ENCODE results near the gene OR5K2.

DNA sequence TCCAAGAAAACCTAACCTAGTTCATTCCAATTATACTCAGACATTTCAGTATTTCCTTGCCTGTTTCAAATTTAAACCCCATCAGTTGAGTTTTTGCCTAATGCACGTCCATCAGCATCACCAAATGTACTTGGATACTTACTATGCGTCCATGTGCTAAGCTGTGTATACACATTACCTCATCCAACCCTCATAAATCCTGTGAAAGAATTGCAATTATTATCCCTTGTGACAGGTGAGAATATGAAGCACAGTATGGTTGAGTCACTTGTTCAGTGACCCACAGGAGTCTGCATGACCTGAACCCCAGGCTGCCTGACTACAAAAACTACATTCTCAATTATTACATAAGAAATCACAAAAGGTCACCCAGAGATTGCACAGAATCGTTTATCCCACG, 2.5 kb downstream of the OR5K2 start:
- TF ChIP-seq, protein P1, sequence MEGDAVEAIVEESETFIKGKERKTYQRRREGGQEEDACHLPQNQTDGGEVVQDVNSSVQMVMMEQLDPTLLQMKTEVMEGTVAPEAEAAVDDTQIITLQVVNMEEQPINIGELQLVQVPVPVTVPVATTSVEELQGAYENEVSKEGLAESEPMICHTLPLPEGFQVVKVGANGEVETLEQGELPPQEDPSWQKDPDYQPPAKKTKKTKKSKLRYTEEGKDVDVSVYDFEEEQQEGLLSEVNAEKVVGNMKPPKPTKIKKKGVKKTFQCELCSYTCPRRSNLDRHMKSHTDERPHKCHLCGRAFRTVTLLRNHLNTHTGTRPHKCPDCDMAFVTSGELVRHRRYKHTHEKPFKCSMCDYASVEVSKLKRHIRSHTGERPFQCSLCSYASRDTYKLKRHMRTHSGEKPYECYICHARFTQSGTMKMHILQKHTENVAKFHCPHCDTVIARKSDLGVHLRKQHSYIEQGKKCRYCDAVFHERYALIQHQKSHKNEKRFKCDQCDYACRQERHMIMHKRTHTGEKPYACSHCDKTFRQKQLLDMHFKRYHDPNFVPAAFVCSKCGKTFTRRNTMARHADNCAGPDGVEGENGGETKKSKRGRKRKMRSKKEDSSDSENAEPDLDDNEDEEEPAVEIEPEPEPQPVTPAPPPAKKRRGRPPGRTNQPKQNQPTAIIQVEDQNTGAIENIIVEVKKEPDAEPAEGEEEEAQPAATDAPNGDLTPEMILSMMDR (IDR thresholded peaks at IDR 0.05) = no peak
- TF ChIP-seq, protein P2, sequence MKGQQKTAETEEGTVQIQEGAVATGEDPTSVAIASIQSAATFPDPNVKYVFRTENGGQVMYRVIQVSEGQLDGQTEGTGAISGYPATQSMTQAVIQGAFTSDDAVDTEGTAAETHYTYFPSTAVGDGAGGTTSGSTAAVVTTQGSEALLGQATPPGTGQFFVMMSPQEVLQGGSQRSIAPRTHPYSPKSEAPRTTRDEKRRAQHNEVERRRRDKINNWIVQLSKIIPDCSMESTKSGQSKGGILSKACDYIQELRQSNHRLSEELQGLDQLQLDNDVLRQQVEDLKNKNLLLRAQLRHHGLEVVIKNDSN (CRISPR knock-in tag; IDR thresholded peaks at IDR 0.05) = no peak
- no peak for TF ChIP-seq SMAD4 (CRISPR knock-in tag; IDR thresholded peaks at IDR 0.05)
- TF ChIP-seq, protein P3, sequence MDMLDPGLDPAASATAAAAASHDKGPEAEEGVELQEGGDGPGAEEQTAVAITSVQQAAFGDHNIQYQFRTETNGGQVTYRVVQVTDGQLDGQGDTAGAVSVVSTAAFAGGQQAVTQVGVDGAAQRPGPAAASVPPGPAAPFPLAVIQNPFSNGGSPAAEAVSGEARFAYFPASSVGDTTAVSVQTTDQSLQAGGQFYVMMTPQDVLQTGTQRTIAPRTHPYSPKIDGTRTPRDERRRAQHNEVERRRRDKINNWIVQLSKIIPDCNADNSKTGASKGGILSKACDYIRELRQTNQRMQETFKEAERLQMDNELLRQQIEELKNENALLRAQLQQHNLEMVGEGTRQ (CRISPR knock-in tag; IDR thresholded peaks at IDR 0.05) = no peak
- no peak for TF ChIP-seq ZNF423 (CRISPR knock-in tag; IDR thresholded peaks at IDR 0.05)
- TF ChIP-seq, protein P4, sequence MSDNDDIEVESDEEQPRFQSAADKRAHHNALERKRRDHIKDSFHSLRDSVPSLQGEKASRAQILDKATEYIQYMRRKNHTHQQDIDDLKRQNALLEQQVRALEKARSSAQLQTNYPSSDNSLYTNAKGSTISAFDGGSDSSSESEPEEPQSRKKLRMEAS (CRISPR knock-in tag; IDR thresholded peaks at IDR 0.05) = no peak
- TF ChIP-seq, protein P5, sequence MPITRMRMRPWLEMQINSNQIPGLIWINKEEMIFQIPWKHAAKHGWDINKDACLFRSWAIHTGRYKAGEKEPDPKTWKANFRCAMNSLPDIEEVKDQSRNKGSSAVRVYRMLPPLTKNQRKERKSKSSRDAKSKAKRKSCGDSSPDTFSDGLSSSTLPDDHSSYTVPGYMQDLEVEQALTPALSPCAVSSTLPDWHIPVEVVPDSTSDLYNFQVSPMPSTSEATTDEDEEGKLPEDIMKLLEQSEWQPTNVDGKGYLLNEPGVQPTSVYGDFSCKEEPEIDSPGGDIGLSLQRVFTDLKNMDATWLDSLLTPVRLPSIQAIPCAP (CRISPR knock-in tag; IDR thresholded peaks at IDR 0.05) = no peak
- TF ChIP-seq TCF7 (CRISPR knock-in tag; IDR thresholded peaks at IDR 0.05; ENCODE audit: low read depth) = no peak
- TF ChIP-seq, protein P6, sequence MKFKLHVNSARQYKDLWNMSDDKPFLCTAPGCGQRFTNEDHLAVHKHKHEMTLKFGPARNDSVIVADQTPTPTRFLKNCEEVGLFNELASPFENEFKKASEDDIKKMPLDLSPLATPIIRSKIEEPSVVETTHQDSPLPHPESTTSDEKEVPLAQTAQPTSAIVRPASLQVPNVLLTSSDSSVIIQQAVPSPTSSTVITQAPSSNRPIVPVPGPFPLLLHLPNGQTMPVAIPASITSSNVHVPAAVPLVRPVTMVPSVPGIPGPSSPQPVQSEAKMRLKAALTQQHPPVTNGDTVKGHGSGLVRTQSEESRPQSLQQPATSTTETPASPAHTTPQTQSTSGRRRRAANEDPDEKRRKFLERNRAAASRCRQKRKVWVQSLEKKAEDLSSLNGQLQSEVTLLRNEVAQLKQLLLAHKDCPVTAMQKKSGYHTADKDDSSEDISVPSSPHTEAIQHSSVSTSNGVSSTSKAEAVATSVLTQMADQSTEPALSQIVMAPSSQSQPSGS (CRISPR knock-in tag; IDR thresholded peaks at IDR 0.05; ENCODE audit: borderline replicate concordance, low read depth) = no peak

Measured in WTC11 (cell line).